Heart left ventricle (tissue), 16 donors: ENCODE data around the gene BRSK2. TPM values are rescaled to one million over a fixed set of nuclear protein-coding genes. Genes with fewer than 3 reads are reported as not detected.

ENCODE experiments used
- ATAC-seq, 4 donors: fragments of 200-7000 bp; cut with Tn5 transposase; one replicate each; pipeline ENCODE4 v1.9.1; 2020 to 2022; ENCODE audit warnings: moderate library complexity in 4 of 4, mild to moderate bottlenecking in 3 of 4, moderate number of reproducible peaks in 1 of 4
- DNase-seq, 5 donors: peaks; one replicate each; pipeline ENCODE4 v3.0.0-alpha.2; 2020
- H3K27ac ChIP-seq, 12 donors: fragments of 200-600 bp; sonication (generic) in 4 of 12; one replicate each; pipeline versions ENCODE4 v1.5.0 to v1.8.0; 2016 to 2022; ENCODE audit warnings: mild to moderate bottlenecking in 2 of 12
- H3K27me3 ChIP-seq, 9 donors: fragments of 200-600 bp; sonication (generic) in 2 of 9; one replicate each; pipeline versions ENCODE4 v1.5.1 to v1.8.0; 2016 to 2022; ENCODE audit warnings: mild to moderate bottlenecking in 3 of 9
- H3K36me3 ChIP-seq, 9 donors: fragments of 200-600 bp; sonication (generic) in 2 of 9; one replicate each; pipeline versions ENCODE4 v1.5.0 to v1.8.0; 2018 to 2022; ENCODE audit warnings: mild to moderate bottlenecking in 2 of 9
- H3K4me1 ChIP-seq, 12 donors: fragments of 200-600 bp; sonication (generic) in 4 of 12; one replicate each; pipeline versions ENCODE4 v1.5.0 to v1.8.0; 2016 to 2022; ENCODE audit warnings: mild to moderate bottlenecking in 3 of 12
- H3K4me3 ChIP-seq, 12 donors: fragments of 200-600 bp; sonication (generic) in 4 of 12; one replicate each; pipeline versions ENCODE4 v1.5.0 to v1.8.0; 2017 to 2022; ENCODE audit warnings: mild to moderate bottlenecking in 9 of 12, moderate library complexity in 4 of 12
- H3K9me3 ChIP-seq, 12 donors: fragments of 200-600 bp; sonication (generic) in 4 of 12; one replicate each; pipeline versions ENCODE4 v1.5.0 to v1.8.0; 2016 to 2022; ENCODE audit warnings: mild to moderate bottlenecking in 1 of 12
- POLR2A ChIP-seq, 2 donors: fragments of 450-650 bp; IDR thresholded peaks; one replicate each; pipeline ENCODE4 v1.6.1; 2017; ENCODE audit warnings: antibody characterized with exemption in 2 of 2, mild to moderate bottlenecking in 2 of 2, moderate library complexity in 2 of 2
- WGBS, 4 donors: extraction: QIAGEN DNeasy Blood & Tissue Kit in 2 of 4; methylation state at CpG; one replicate each; pipeline versions ENCODE4 v1.1.5 to v1.1.7; 2013 to 2018; 5-methylcytosine and 5-hydroxymethylcytosine counted together
- intact Hi-C, 10 donors: fragments of 100-400 bp; cut with DNase I; formaldehyde crosslinking; loops; one replicate each; pipeline versions ENCODE4 v1.11.1 to v1.14.2; 2022
- polyA plus RNA-seq, 2 donors: library from polyadenylated mRNA; stranded (reverse); fragments of 200-250 nt; gene quantifications; one replicate each; pipeline ENCODE4 v1.2.3, GENCODE V29; 2013
- total RNA-seq, 9 donors: library from RNA; depleted of rRNA in 2 of 9; stranded (reverse); fragments of >200 nt in 2 of 9; fragmentation: NEBNext Ultra II Directional in 3 of 9; extraction: Animal tissue kit (Norgen Biotek cat#: 25700) in 3 of 9; gene quantifications; one replicate each; pipeline versions ENCODE4 v1.1.0 to v1.2.4, GENCODE V29; 2016 to 2023
- TF ChIP-seq, protein P1 (sequence below), 12 donors: fragments of 200-600 bp; sonication (generic) in 4 of 12; IDR thresholded peaks; one replicate each; pipeline versions ENCODE4 v1.5.0 to v1.8.0; 2018 to 2022; ENCODE audit warnings: antibody characterized with exemption in 12 of 12, mild to moderate bottlenecking in 5 of 12
- donor health status: ischemic (EF 13 %, LVEDD 7.1; RV severe dilation, severe dysfunction).
- donor health status: healthy with polysubstance abuse.
- donor health status: DM: no; HTN: yes; CAD: no.
- donor health status: DM: no; HTN: no; CAD: no.
- donor health status: ischemic (EF 25% LVEDD 6.9; RV normal size, moderate dysfunction).
- donor health status: ischemic (EF 25% LVEDD 5.7; RV mildly dilated, moderate dysfunction).
- donor health status: healthy.
- donor health status: DM: yes; HTN: yes; CAD: no.
- donor health status: ischemic (EF 35%, LVEDD 5.7; RV mildly dilated, moderate dysfunction).
- donor health status: nonischemic (EF 11% LVEDD 7.7; RV severe dilation, severe dysfunction).
- donor health status: DM: yes; HTN: yes; CAD: no.
- donor health status: PGD.
- donor health status: ischemic (EF 29% LVEDD 5.4; RV normal size, mild dysfunction).
- donor health status: nonischemic (EF 23%, LVEDD 6.1; RV moderate dilation, normal function).

The BRSK2 gene
- total and polyA plus RNA-seq, 11 donors = 0.16 to 1.3 (median 0.61) TPM; not detected in 1

DNA sequence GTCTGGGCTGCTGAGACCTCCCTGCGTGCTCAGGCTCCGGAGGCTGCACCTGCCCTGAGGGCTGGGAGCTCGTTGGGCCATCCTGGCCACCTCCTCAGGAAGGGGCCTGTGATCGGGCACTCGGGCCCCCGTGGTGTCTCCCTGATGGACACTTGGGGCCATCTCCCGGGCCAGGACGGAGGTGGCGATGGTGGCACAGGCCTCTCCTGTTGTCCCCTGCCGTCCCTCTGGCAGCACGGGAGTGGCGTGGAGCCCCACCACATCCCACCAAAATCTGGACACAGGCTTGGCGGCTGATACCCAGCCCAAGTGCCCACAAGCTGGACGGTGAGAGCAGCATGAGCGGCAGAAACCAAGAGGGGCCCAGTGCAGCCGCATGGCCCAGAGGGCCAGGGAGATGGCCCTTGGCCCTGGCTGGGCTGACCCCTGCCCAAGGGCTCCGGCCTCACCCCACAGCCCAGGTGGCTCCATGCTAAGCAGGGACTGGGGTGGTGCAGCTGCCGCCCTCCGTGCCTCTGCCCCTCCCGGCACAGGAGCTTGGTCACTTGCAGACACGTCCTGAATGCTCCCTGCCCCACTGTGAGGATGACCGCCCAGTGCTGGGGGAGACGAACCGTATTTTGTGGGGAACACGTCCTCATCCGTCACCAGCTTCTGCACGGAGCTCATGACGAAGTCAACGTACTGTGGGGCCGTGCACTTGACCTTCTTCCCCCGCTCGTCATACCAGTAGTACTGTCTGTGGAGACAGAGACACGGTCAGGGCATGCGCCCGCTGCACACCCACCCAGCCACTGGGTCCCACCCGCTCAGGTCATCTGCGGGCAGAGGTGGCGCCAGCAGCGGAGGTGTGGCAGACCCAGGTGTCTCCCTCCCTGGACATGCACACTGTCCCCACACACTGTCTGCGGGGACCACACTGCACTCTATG, 81.2 kb downstream of the BRSK2 start:
- ATAC-seq (no peak), DNase-seq (peak in 3 of 5 donors; percentile 14 to 55 (median 19))
- H3K27me3 ChIP-seq = no peaks in the 10 kb centered on the region
- TF ChIP-seq, protein P1, sequence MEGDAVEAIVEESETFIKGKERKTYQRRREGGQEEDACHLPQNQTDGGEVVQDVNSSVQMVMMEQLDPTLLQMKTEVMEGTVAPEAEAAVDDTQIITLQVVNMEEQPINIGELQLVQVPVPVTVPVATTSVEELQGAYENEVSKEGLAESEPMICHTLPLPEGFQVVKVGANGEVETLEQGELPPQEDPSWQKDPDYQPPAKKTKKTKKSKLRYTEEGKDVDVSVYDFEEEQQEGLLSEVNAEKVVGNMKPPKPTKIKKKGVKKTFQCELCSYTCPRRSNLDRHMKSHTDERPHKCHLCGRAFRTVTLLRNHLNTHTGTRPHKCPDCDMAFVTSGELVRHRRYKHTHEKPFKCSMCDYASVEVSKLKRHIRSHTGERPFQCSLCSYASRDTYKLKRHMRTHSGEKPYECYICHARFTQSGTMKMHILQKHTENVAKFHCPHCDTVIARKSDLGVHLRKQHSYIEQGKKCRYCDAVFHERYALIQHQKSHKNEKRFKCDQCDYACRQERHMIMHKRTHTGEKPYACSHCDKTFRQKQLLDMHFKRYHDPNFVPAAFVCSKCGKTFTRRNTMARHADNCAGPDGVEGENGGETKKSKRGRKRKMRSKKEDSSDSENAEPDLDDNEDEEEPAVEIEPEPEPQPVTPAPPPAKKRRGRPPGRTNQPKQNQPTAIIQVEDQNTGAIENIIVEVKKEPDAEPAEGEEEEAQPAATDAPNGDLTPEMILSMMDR (IDR thresholded peaks at IDR 0.05) = no peak
- TF ChIP-seq POLR2A (IDR thresholded peaks at IDR 0.05) = no peak
- intact Hi-C loops = no loop called here
- peaks cover 0 to 14% (median 0%) of the 10 kb centered on the region in 12 donors for H3K4me1 ChIP-seq
- 93 to 96% (median 95%) methylated on average over 28 to 40 of the region's 40 CpGs for WGBS, 4 donors
- no peak overlapping the region for H3K4me3 ChIP-seq
- H3K36me3 ChIP-seq = peaks cover 0 to 80% (median 66%) of the 10 kb centered on the region in 9 donors
- no peaks in the 10 kb centered on the region for H3K9me3 ChIP-seq
- H3K27ac ChIP-seq = no peak overlapping the region

DNA sequence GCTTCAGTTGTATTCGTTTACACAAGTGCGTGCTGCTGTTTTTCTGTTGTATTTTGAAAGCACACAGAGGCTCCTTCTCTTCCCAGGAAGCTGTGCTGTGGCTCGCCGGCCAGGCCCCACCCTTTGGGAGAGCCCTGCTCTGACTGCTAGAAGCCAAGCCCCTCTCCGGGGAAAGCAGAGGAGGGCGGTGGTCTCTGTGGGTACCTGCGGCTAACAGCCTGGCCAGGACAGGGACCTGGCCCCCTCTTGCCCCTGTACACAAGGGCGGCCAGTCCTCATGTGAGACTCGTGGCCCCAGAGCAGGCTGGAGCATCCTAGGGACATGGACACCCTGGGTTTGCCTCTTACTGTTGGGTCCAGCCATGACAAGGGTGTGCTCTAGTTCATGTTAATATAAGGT, 82.0 kb downstream of the BRSK2 start:
- TF ChIP-seq POLR2A (IDR thresholded peaks at IDR 0.05) = no peak
- TF ChIP-seq, protein P1 (IDR thresholded peaks at IDR 0.05) = no peak
- H3K4me3 ChIP-seq = no peak overlapping the region
- intact Hi-C loops = no loop called here

GRCh38 chr11:1472180-1473005, 82.7 kb downstream of the BRSK2 start:
- WGBS, 4 donors = 91 to 94% (median 91%) methylated on average over 13 to 21 of the region's 21 CpGs
- H3K9me3 ChIP-seq = no peaks in the 10 kb centered on the region
- no peaks in the 10 kb centered on the region for H3K27me3 ChIP-seq
- ATAC-seq (no peak), DNase-seq (peak in 3 of 5 donors; percentile 19 to 52 (median 22))
- TF ChIP-seq, protein P1 (IDR thresholded peaks at IDR 0.05) = no peak
- TF ChIP-seq POLR2A (IDR thresholded peaks at IDR 0.05) = no peak
- intact Hi-C loops = no loop called here
- H3K27ac ChIP-seq = peak overlapping the region in 1 of 12 donors; percentile 11
- no peak overlapping the region for H3K4me3 ChIP-seq
- H3K4me1 ChIP-seq = peaks cover 0 to 14% (median 0%) of the 10 kb centered on the region in 12 donors
- H3K36me3 ChIP-seq = peaks cover 0 to 90% (median 81%) of the 10 kb centered on the region in 9 donors

More for the DNA sequence above, 82.0 kb downstream of the BRSK2 start:
- DNase-seq (peak in 1 of 5 donors; percentile 9), ATAC-seq (no peak)
- no peaks in the 10 kb centered on the region for H3K9me3 ChIP-seq
- peaks cover 0 to 14% (median 0%) of the 10 kb centered on the region in 12 donors for H3K4me1 ChIP-seq
- H3K27ac ChIP-seq = peak overlapping the region in 1 of 12 donors; percentile 11
- 79 to 90% (median 80%) methylated on average over 8 to 9 of the region's 9 CpGs for WGBS, 4 donors
- no peaks in the 10 kb centered on the region for H3K27me3 ChIP-seq
- H3K36me3 ChIP-seq = peaks cover 0 to 83% (median 74%) of the 10 kb centered on the region in 9 donors
